KMS-11 (cell line): ENCODE results near the gene ADCY6.

Source experiments
- H2AFZ ChIP-seq: fragments of 200-600 bp; sonication (generic); 2 replicates; pipeline ENCODE4 v1.6.1; 2016; ENCODE audit warnings: antibody characterized with exemption, mixed run types, low read depth
- H3K27ac ChIP-seq: fragments of 200-600 bp; sonication (generic); 2 replicates; pipeline ENCODE4 v1.6.1; 2016; ENCODE audit warnings: mild to moderate bottlenecking, mixed run types
- H3K27me3 ChIP-seq: fragments of 200-600 bp; sonication (generic); 2 replicates; pipeline ENCODE4 v1.6.1; 2017; ENCODE audit warnings: mild to moderate bottlenecking, low read depth, mixed run types, moderate library complexity; ENCODE audit not compliant: insufficient read depth
- H3K36me3 ChIP-seq: fragments of 200-600 bp; sonication (generic); 2 replicates; pipeline ENCODE4 v1.6.1; 2017; ENCODE audit warnings: mild to moderate bottlenecking, mixed run types; ENCODE audit not compliant: insufficient read depth
- H3K4me1 ChIP-seq: fragments of 200-600 bp; sonication (generic); 2 replicates; pipeline ENCODE4 v1.6.1; 2016; ENCODE audit warnings: mild to moderate bottlenecking, low read depth, mixed run types; ENCODE audit not compliant: poor library complexity, severe bottlenecking
- H3K4me2 ChIP-seq: fragments of 200-600 bp; sonication (generic); 2 replicates; pipeline ENCODE4 v1.7.0; 2016; ENCODE audit warnings: mild to moderate bottlenecking, mixed run types
- H3K4me3 ChIP-seq: fragments of 200-600 bp; sonication (generic); IDR thresholded peaks from 2 replicates; pipeline ENCODE4 v1.6.1; 2017; ENCODE audit warnings: low read depth, low read length, mixed read lengths; ENCODE audit not compliant: insufficient read depth
- H3K79me2 ChIP-seq: fragments of 200-600 bp; sonication (generic); 2 replicates; pipeline ENCODE4 v1.6.1; 2016; ENCODE audit warnings: low read depth, mixed run types; ENCODE audit not compliant: insufficient read depth
- H3K9ac ChIP-seq: fragments of 200-600 bp; sonication (generic); 2 replicates; pipeline ENCODE4 v1.6.1; 2016; ENCODE audit warnings: mild to moderate bottlenecking, mixed run types
- H4K20me1 ChIP-seq: fragments of 200-600 bp; sonication (generic); 2 replicates; pipeline ENCODE4 v1.6.1; 2016; ENCODE audit warnings: mild to moderate bottlenecking, mixed run types; ENCODE audit not compliant: insufficient read depth
- TF ChIP-seq, protein P1 (sequence below): fragments of 200-600 bp; sonication (generic); conservative IDR thresholded peaks from 2 replicates; pipeline ENCODE4 v1.6.1; 2017; ENCODE audit warnings: low read depth, mild to moderate bottlenecking, antibody characterized with exemption, low read length, moderate library complexity, mixed read lengths

The ADCY6 gene

DNA sequence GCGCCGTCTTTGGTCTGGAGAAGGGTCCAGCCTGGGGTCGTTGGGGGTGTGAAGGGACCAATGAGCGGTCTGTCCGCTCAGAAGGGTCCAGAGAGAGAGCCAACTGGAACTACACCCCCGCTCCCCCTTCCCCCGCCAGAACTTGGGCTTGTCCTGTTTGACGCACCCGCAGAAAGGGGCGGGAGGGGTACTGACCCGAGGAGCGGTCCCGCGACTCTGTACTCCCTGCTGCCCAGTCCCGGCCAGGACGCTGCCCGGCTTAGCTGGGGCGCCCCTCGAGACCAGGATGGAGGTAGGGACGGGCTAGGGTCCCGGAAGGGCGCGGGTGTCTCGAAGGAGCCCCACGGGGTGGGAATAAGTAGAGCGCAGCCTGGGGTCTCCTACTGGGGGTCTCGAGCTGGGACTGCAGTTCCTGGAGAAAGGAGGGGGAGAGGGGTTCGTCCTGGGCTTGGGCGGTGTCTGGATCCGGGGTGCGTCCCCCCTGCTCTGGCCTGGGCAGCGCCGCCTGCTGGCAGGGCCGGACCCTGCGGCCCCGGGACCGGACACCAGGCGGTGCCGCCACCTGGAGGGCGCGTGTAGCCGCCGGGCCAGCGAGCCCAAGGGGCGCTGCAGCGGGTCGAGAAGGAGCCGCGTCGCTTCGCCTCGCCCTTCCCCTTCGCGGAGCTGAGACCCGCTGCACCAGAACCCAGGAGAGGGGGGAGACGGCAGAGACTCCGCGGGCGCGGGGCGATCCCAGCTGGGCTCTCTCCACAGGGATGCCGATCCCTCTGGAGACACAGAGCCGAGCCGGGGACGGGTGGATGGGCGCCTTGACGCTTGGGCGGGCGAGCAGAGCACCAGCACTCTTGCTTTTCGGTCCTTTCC lies 25.6 kb upstream of the ADCY6 start:
- Histone ChIP-seq H3K9ac (peak overlapping the region; percentile 73), H2AFZ (peak overlapping the region; percentile 100), H3K4me2 (peak overlapping the region; percentile 99), H3K27ac (peak overlapping the region; percentile 66), H3K79me2 (no peaks in the 10 kb centered on the region), H3K36me3 (no peaks in the 10 kb centered on the region), H3K27me3 (no peaks in the 10 kb centered on the region), H4K20me1 (no peaks in the 10 kb centered on the region), H3K4me1 (peaks cover 24% of the 10 kb centered on the region), H3K4me3 (no peak overlapping the region)
- TF ChIP-seq, protein P1, sequence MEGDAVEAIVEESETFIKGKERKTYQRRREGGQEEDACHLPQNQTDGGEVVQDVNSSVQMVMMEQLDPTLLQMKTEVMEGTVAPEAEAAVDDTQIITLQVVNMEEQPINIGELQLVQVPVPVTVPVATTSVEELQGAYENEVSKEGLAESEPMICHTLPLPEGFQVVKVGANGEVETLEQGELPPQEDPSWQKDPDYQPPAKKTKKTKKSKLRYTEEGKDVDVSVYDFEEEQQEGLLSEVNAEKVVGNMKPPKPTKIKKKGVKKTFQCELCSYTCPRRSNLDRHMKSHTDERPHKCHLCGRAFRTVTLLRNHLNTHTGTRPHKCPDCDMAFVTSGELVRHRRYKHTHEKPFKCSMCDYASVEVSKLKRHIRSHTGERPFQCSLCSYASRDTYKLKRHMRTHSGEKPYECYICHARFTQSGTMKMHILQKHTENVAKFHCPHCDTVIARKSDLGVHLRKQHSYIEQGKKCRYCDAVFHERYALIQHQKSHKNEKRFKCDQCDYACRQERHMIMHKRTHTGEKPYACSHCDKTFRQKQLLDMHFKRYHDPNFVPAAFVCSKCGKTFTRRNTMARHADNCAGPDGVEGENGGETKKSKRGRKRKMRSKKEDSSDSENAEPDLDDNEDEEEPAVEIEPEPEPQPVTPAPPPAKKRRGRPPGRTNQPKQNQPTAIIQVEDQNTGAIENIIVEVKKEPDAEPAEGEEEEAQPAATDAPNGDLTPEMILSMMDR: peak; percentile 85

DNA sequence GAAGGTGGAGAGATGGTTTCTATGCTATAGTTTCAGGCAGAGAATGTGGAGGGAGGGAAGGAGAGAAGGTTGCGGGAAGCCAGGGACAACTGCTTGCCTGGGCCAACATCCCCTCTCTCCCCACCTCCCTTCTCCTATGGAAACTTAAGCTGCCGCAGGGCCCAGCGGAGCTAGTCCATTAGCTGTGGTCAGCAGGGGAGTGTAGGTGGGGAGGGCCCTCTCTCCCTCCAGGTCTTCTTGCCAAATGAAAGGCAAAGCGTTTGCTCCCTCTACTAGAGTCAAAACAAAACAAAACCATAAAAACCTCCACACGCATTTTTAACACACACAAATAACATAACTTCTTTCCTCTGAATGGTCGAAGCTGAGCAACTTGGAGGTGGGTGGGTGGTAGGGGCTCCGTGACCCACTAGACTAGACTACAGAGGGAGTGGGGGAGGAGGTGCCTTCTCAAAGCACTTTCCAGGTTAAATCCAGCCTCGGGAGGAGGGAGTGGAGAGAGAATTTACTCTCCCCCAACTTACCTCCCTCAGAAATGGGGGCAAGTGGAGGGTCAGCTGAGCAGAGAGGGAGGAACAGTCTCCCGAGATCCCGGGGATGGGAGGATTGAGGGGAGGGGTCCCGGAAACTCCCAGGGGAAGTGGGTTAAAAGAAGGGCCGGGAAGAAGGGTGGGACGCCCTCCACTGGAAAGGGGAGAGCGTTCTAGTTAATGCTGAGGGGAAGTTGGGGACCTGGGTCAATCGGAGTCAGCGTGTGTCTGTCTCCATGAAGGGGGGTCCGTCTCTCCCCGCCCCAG lies 24.8 kb upstream of the ADCY6 start:
- peak overlapping the region; percentile 99 for H3K4me2 ChIP-seq
- peak overlapping the region; percentile 100 for H2AFZ ChIP-seq
- no peaks in the 10 kb centered on the region for H3K36me3 ChIP-seq
- peaks cover 24% of the 10 kb centered on the region for H3K4me1 ChIP-seq
- peak overlapping the region; percentile 73; the same call in 1 of the 2 replicates for H3K9ac ChIP-seq
- TF ChIP-seq, protein P1: no peak
- no peaks in the 10 kb centered on the region for H3K79me2 ChIP-seq
- H3K27ac ChIP-seq: no peak overlapping the region
- no peak overlapping the region for H3K4me3 ChIP-seq
- H3K27me3 ChIP-seq: no peaks in the 10 kb centered on the region
- H4K20me1 ChIP-seq: no peaks in the 10 kb centered on the region

DNA sequence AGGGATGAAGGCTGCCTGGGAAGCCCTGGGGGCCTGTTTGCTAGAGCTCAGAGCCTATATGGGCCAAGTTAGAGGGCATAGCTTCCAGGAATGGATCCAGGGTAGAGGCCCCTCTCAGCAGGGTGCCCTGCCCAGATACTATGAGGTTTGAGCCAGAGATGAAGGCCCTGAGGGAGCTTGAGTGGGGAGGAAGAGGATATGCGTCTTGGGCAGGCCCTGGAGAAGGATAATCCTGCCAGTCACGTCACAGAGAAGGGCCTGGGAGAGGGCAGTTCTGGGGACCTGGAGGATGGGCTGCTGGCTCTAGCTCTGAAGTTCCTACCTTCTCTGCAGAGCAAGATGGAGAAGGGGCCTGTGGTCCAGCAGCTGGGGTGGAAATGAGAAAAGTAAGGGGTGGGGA lies 23.5 kb upstream of the ADCY6 start:
- Histone ChIP-seq H3K27ac (no peak overlapping the region), H3K4me1 (peaks cover 18% of the 10 kb centered on the region), H3K36me3 (no peaks in the 10 kb centered on the region), H2AFZ (no peak overlapping the region), H3K4me2 (no peak overlapping the region), H3K9ac (no peak overlapping the region), H4K20me1 (no peaks in the 10 kb centered on the region), H3K4me3 (no peak overlapping the region), H3K27me3 (no peaks in the 10 kb centered on the region), H3K79me2 (no peaks in the 10 kb centered on the region)
- TF ChIP-seq, protein P1: no peak

DNA sequence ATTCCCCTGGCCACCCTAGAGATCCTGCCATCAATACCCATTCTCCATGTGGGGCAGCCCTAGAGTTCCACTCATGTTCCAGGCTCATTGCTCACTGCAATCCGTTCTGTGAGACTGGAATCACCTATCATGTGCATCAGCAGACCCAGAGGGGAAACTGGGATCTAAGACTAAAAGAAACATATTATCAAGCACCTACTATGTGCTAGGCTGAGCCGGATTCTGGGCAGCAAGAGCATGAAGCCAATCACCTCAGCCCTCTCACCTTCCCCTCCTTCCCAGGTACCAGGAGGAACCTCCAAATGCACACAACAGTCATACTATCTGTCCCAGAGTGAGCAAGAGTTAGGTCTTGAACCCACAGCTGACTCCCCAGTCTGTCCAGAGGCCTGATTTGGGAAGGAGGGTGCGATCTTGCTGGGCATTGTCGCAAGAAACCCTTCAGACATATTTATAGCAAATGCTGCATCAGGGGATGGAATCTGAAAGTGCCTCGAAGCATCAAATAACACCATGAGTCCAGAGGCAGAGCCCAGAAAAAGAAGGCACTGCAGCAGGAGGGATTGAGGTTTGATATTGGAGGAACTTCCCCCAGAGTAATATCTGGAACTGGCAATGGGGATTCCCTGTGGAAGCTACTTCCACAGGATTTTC lies 22.7 kb upstream of the ADCY6 start:
- H3K27ac ChIP-seq: no peak overlapping the region
- TF ChIP-seq, protein P1: no peak
- no peak overlapping the region for H3K4me3 ChIP-seq
- H2AFZ ChIP-seq: no peak overlapping the region
- H3K4me1 ChIP-seq: peaks cover 15% of the 10 kb centered on the region
- H3K27me3 ChIP-seq: no peaks in the 10 kb centered on the region
- H4K20me1 ChIP-seq: no peaks in the 10 kb centered on the region
- no peaks in the 10 kb centered on the region for H3K79me2 ChIP-seq
- H3K36me3 ChIP-seq: no peaks in the 10 kb centered on the region
- H3K9ac ChIP-seq: no peak overlapping the region
- no peak overlapping the region for H3K4me2 ChIP-seq
